Endothelial cell of umbilical vein (primary cell): Measurements from ENCODE around the gene CCNG1. TPM values are rescaled to one million over a fixed set of nuclear protein-coding genes. Genes with fewer than 3 reads are reported as not detected.
"Not testable (repeated sequence)": the region's sequence is repeated elsewhere in the genome, so short reads cannot be mapped to it uniquely, and the experiment has no call there.

Experiments
- BruUV-seq: library from RNA; stranded (reverse); fragments of 400-500 nt; replicated peaks from 2 replicates; lab custom pipeline; 2021; lab: Mats Ljungman, UMichigan
- CTCF ChIA-PET: fragments of 300-600, 350-600 bp; sonication (Branson Sonifier 250); formaldehyde crosslinking; loops from one replicate; lab custom pipeline; 2021; ENCODE audit warnings: antibody characterized with exemption, inconsistent platforms; lab: Charles Lee
- POLR2A ChIA-PET: fragments of 300-600, 350-600 bp; sonication (Branson Sonifier 250); formaldehyde crosslinking; loops from one replicate; lab custom pipeline; 2021; ENCODE audit warnings: antibody characterized with exemption, inconsistent platforms; lab: Charles Lee
- DNase-seq: peaks from one replicate; pipeline ENCODE4 v3.0.0-alpha.2; 2011; ENCODE audit warnings: low read depth, low spot score
- FAIRE-seq: peaks from 2 replicates; lab custom pipeline; 2011; peaks lifted over from hg19 to GRCh38; lab: Jason Lieb, UNC
- H2AFZ ChIP-seq: 2 replicates; pipeline ENCODE4 v1.6.0; 2012; ENCODE audit warnings: low read depth, low read length, control low read depth, inconsistent platforms
- H3K27ac ChIP-seq: 2 replicates; pipeline ENCODE4 v1.5.1; 2011; ENCODE audit warnings: low read depth, mild to moderate bottlenecking, control low read depth, low read length, moderate library complexity; ENCODE audit not compliant: insufficient read depth
- H3K27me3 ChIP-seq, 2 experiments: 2 replicates each; pipeline versions ENCODE4 v1.6.0 to v1.6.1; 2011; ENCODE audit warnings: low read length in 2 of 2, mixed read lengths in 1 of 2; ENCODE audit not compliant: control insufficient read depth in 2 of 2, insufficient read depth in 2 of 2
- H3K36me3 ChIP-seq, 2 experiments: 2 replicates in 1 of 2; 3 replicates in 1 of 2; pipeline ENCODE4 v1.5.1; 2011; ENCODE audit warnings: low read length in 2 of 2, mild to moderate bottlenecking in 1 of 2, moderate library complexity in 1 of 2; ENCODE audit not compliant: control insufficient read depth in 2 of 2, insufficient read depth in 2 of 2; ENCODE audit errors: extremely low read depth in 1 of 2
- H3K4me1 ChIP-seq: 3 replicates; pipeline ENCODE4 v1.5.1; 2011; ENCODE audit warnings: mild to moderate bottlenecking, low read length; ENCODE audit not compliant: control insufficient read depth, insufficient read depth; ENCODE audit errors: extremely low read depth
- H3K4me2 ChIP-seq: 2 replicates; pipeline ENCODE4 v1.6.1; 2011; ENCODE audit warnings: low read length, control low read depth, mixed read lengths; ENCODE audit not compliant: insufficient read depth
- H3K4me3 ChIP-seq, 3 experiments: fragments of 200-600 bp in 1 of 3; sonication (generic), shearing (Covaris generic) in 1 of 3; replicated peaks in 1 of 3; 2 replicates each; pipeline ENCODE4 v1.5.1; 2011 to 2016; ENCODE audit warnings: control low read depth in 3 of 3, low read length in 3 of 3, mild to moderate bottlenecking in 2 of 3, inconsistent platforms in 1 of 3, low read depth in 1 of 3, moderate library complexity in 1 of 3; ENCODE audit not compliant: insufficient read depth in 1 of 3
- H3K79me2 ChIP-seq: 2 replicates; pipeline ENCODE4 v1.6.0; 2012; ENCODE audit warnings: low read length, inconsistent platforms; ENCODE audit not compliant: control insufficient read depth, insufficient read depth
- H3K9ac ChIP-seq: replicated peaks from 2 replicates; pipeline ENCODE3; 2011; ENCODE audit warnings: low read length, control low read depth; ENCODE audit not compliant: insufficient read depth; ENCODE audit errors: extremely low read depth
- H3K9me1 ChIP-seq: replicated peaks from 3 replicates; pipeline ENCODE4 v1.6.0; 2011; ENCODE audit warnings: mild to moderate bottlenecking, low read length; ENCODE audit not compliant: control insufficient read depth, insufficient read depth; ENCODE audit errors: extremely low read depth
- H3K9me3 ChIP-seq: replicated peaks from 2 replicates; pipeline ENCODE4 v1.5.1; 2012; ENCODE audit warnings: low read length, inconsistent platforms; ENCODE audit not compliant: control insufficient read depth, insufficient read depth
- H4K20me1 ChIP-seq: replicated peaks from 2 replicates; pipeline ENCODE3; 2011; ENCODE audit warnings: mild to moderate bottlenecking, low read length; ENCODE audit not compliant: control insufficient read depth, insufficient read depth; ENCODE audit errors: extremely low read depth
- EZH2 ChIP-seq: IDR thresholded peaks from 2 replicates; pipeline ENCODE4 v1.6.1; 2012; ENCODE audit warnings: borderline replicate concordance, low read depth, mild to moderate bottlenecking, moderate library complexity, low read length, inconsistent platforms; ENCODE audit not compliant: severe bottlenecking
- FOS ChIP-seq: IDR thresholded peaks from 2 replicates; pipeline ENCODE4 v1.6.1; 2011; ENCODE audit warnings: mild to moderate bottlenecking, low read length, moderate library complexity, borderline replicate concordance; ENCODE audit not compliant: insufficient read depth
- GATA2 ChIP-seq: IDR thresholded peaks from 2 replicates; pipeline ENCODE4 v1.7.0; 2011; ENCODE audit warnings: low read depth, mild to moderate bottlenecking, moderate library complexity, mixed read lengths, low read length; ENCODE audit not compliant: insufficient read length, insufficient read depth
- JUN ChIP-seq: IDR thresholded peaks from 2 replicates; pipeline ENCODE4 v1.6.1; 2011; ENCODE audit warnings: borderline replicate concordance, low read depth; ENCODE audit not compliant: insufficient read length, insufficient read depth
- MYC ChIP-seq: IDR thresholded peaks from one replicate; pipeline ENCODE4 v1.6.1; 2011; ENCODE audit warnings: mild to moderate bottlenecking, low read depth, low read length
- POLR2A ChIP-seq: IDR thresholded peaks from 2 replicates; pipeline ENCODE4 v1.6.1; 2012; ENCODE audit warnings: low read depth, mild to moderate bottlenecking, control low read depth, low read length
- POLR2AphosphoS5 ChIP-seq: IDR thresholded peaks from 2 replicates; pipeline ENCODE4 v1.6.1; 2012; ENCODE audit warnings: low read depth, mild to moderate bottlenecking, control low read depth, low read length, moderate library complexity; ENCODE audit not compliant: insufficient read depth
- dilution Hi-C: fragments of 300-500 bp; cut with MboI; formaldehyde crosslinking; loops from one replicate; pipeline ENCODE4 v1.15.0; 2019; ENCODE audit warnings: low sequenced_read_pairs; ENCODE audit not compliant: extremely low pct_ligation_motif_present
- intact Hi-C: fragments of 100-400 bp; cut with micrococcal nuclease; formaldehyde crosslinking; loops from one replicate; pipeline ENCODE4 v1.10.0; 2022
- polyA plus RNA-seq, 4 experiments: library from polyadenylated mRNA; depleted of rRNA in 3 of 4; stranded (reverse) in 3 of 4; unstranded in 1 of 4; fragments of >200 nt; gene quantifications; 2 replicates each; pipeline versions ENCODE4 v1.2.1 to v1.2.3, GENCODE V29; 2011 to 2012; ENCODE audit warnings: missing spikeins in 1 of 4
- total RNA-seq: library from RNA; stranded (reverse); gene quantifications from 2 replicates; pipeline ENCODE4 v1.2.3, GENCODE V29; 2021
- TF ChIP-seq, protein P1 (sequence below), 2 donors: IDR thresholded peaks; 1 replicate in 1 of 2; 2 replicates in 1 of 2; pipeline ENCODE4 v1.5.1; 2011; ENCODE audit warnings: low read length in 2 of 2, mild to moderate bottlenecking in 2 of 2, moderate library complexity in 2 of 2, control low read depth in 1 of 2, inconsistent platforms in 1 of 2, low read depth in 1 of 2; ENCODE audit not compliant: insufficient read depth in 1 of 2; ENCODE audit errors: extremely low read depth in 1 of 2
- TF ChIP-seq, protein P2 (sequence below): IDR thresholded peaks from 2 replicates; pipeline ENCODE4 v1.6.1; 2011; ENCODE audit not compliant: insufficient read depth, insufficient read length

CCNG1 gene
- total and polyA plus RNA-seq, 2 donors (not counting 3 experiments of a cell fraction or from before 2014, with no cell fraction given): 47.2 to 186 TPM

DNA sequence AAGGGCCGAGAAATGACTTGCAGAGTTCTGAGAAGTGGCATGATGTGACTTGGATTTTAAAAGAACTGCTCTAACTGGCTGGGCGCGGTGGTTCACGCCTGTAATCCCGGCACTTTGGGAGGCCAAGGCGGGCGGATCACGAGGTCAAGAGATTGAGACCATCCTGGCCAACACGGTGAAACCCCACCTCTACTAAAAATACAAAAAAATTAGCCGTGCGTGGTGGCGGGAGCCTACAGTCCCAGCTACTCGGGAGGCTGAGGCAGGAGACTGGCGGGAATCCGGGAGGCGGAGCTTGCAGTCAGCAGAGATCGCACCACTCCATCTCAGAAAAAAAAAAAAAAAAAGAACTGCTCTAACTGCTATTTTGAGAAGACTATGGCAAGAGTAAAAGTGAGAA, 18.0 kb downstream of the CCNG1 start:
- H3K9ac ChIP-seq, H3K36me3 ChIP-seq, POLR2A ChIA-PET, H3K9me3 ChIP-seq, H4K20me1 ChIP-seq, dilution Hi-C loops, H3K4me2 ChIP-seq, FAIRE-seq, H2AFZ ChIP-seq, DNase-seq, intact Hi-C loops, BruUV-seq, H3K27ac ChIP-seq, CTCF ChIA-PET, H3K4me3 ChIP-seq, H3K27me3 ChIP-seq, H3K9me1 ChIP-seq: not testable (repeated sequence)
- H3K4me1 ChIP-seq: peaks cover 17% of the 10 kb centered on the region
- peaks cover 23% of the 10 kb centered on the region for H3K79me2 ChIP-seq

DNA sequence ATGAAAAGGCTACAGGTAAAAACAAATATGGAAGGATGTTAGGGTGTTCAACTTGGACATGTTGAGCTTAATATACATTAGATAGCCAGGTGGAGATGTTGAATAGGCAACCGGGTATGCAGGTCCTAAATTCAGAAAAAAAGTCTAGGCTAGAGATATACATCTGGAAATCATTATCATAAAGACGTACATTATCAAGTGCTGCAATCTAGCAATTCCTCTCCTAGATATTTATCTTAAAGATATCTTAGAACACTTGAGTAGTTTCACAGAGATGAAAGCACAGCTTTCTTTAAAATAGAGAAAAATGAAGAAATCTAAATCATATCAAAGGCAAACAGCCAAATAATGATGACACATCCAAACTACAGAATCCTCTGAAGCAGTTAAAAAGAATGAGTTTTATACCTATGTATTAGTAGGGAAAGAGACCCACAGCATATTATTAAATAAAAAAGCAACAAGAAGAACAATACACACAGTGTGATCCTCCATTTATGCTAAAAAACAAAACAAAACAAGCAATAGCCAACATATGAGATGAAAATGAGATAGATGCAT, 18.7 kb downstream of the CCNG1 start:
- Histone ChIP-seq H3K9ac (no peak overlapping the region), H3K9me1 (no peaks in the 10 kb centered on the region), H3K27me3 (no peaks in the 10 kb centered on the region), H3K36me3 (peaks cover 0 to 4% of the 10 kb centered on the region in 2 experiments), H3K9me3 (no peaks in the 10 kb centered on the region), H3K79me2 (peaks cover 23% of the 10 kb centered on the region), H4K20me1 (no peaks in the 10 kb centered on the region), H2AFZ (no peak overlapping the region), H3K4me2 (no peak overlapping the region), H3K4me3 (no peak overlapping the region), H3K4me1 (peaks cover 17% of the 10 kb centered on the region), H3K27ac (no peak overlapping the region)
- no peak for TF ChIP-seq POLR2AphosphoS5
- TF ChIP-seq, protein P1, sequence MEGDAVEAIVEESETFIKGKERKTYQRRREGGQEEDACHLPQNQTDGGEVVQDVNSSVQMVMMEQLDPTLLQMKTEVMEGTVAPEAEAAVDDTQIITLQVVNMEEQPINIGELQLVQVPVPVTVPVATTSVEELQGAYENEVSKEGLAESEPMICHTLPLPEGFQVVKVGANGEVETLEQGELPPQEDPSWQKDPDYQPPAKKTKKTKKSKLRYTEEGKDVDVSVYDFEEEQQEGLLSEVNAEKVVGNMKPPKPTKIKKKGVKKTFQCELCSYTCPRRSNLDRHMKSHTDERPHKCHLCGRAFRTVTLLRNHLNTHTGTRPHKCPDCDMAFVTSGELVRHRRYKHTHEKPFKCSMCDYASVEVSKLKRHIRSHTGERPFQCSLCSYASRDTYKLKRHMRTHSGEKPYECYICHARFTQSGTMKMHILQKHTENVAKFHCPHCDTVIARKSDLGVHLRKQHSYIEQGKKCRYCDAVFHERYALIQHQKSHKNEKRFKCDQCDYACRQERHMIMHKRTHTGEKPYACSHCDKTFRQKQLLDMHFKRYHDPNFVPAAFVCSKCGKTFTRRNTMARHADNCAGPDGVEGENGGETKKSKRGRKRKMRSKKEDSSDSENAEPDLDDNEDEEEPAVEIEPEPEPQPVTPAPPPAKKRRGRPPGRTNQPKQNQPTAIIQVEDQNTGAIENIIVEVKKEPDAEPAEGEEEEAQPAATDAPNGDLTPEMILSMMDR (IDR thresholded peaks at IDR 0.05; ENCODE audit: extremely low read depth in 1 of 2, insufficient read depth in 1 of 2, low read depth in 1 of 2, low read length in 2 of 2): no peak
- no peak for TF ChIP-seq MYC
- no peak for TF ChIP-seq GATA2
- no peak for TF ChIP-seq EZH2
- TF ChIP-seq POLR2A: no peak
- TF ChIP-seq, protein P2, sequence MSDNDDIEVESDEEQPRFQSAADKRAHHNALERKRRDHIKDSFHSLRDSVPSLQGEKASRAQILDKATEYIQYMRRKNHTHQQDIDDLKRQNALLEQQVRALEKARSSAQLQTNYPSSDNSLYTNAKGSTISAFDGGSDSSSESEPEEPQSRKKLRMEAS: no peak
- TF ChIP-seq FOS: no peak
- TF ChIP-seq JUN: no peak
- POLR2A ChIA-PET: no interaction called here
- intact Hi-C loops (no loop called here), dilution Hi-C loops (no loop called here)
- no TSS peak for BruUV-seq
- DNase-seq: no peak
- CTCF ChIA-PET: no interaction called here
- FAIRE-seq: no peak
